GM18519 (cell line): ENCODE data around the gene CDH18.

Source experiments
- ATAC-seq: cut with Tn5 transposase; IDR thresholded peaks from one replicate; pipeline ENCODE4 v1.9.1; 2021; ENCODE audit warnings: mild to moderate bottlenecking, moderate library complexity; ENCODE audit not compliant: unreplicated experiment, low FRiP score

Gene CDH18

DNA sequence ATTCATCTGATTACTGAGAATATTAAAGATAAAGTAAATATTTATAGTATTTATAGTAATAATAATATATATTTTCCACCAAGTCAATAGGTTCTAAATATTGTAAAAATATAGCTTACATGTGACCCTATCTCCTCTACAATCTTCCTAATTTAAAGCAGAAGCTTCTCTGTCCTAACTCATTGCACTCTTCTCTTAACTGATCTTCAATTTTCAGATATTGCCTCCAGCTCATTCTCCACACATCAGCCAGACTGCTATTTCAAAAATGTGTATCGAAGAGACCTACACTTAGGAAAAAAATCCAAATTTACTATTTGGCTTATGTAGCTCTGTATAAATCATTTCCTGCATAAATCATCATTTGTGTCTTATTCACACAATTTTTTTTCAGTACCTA is 47.8 kb downstream of the CDH18 start:
- no peak for ATAC-seq

DNA sequence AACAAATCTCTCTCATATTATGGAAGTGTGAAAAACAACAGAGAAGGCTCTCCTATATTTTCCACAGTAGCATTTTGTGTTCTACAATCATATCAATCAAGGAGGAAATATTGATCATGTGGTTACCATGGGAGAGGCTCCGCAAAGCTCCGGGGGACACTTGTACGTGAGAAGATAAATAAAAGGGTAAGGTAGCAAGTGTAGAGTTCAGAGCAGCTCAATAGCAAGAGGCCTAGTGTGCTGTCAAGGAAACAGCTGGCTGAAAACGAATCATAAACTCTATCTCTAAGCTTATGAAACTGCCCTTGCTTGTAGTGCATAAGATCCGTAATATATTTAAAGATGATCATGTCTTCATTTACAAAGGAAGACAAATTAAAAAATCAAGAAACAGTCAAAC is 57.5 kb downstream of the CDH18 start:
- no peak for ATAC-seq

DNA sequence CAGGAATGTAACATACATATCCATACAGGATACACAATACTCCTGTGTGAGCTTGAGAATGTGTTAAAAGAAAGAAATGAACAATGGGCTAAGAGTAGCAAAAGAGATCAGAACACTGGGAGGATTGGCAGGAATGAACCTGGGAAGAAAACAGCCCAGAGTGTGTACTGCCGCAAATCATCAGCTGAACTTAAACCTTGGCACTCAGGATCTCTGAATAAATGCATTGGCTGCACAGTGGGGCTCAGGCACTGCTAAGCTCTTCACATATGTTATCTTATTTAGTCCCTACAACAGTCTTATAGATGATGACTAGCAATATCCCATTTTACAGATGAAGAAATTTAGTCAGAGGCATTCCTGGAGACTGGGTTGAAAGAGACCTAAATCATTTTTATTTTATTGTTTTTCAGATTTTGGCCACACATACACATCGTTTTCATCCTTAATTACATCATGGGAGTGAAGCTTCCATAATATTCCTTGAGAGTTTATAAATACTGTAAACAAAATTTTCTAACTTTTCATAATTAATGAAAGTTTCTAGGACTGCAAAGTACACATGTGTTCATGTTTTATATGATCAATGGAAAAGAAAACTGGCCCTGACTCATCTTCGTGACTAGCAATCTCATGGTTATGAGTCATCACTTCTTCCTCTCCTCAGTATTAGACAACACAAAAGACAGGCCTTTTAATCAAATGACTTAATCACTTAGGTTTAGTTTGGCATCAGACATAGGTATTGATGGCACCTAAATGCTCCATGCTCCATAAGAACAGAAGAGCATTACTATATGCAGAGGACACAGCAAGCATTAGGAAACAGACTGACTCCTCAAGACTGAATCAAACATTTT is 59.2 kb downstream of the CDH18 start:
- no peak for ATAC-seq

- ATAC-seq: no peak
Measured at GRCh38 chr5:19927919-19928318, 60.1 kb downstream of the CDH18 start.

DNA sequence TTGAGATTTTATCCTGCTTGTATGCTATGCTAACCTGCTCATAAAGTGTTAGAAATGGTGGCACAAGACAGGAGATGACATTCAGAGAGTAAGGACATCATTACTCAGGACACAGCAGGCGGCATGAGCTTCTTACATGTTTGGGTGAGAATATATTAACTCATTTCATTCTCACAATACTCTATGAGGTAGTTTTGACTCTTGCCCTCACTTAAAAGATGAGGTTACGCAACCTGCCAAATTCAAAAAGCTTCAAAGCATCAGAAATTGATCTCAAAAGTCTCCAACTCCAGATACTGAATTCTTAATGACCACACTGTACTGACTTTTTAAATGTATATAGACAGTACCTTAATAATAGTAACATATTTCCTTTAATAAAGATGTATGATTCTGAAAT is 60.8 kb downstream of the CDH18 start:
- no peak for ATAC-seq

- no peak for ATAC-seq
Measured at GRCh38 chr5:19923742-19924141, 64.3 kb downstream of the CDH18 start.

- ATAC-seq: no peak
Measured at GRCh38 chr5:19920761-19921160, 67.2 kb downstream of the CDH18 start.

GRCh38 chr5:19918780-19919179 is 69.2 kb downstream of the CDH18 start:
- no peak for ATAC-seq

- no peak for ATAC-seq
Measured at GRCh38 chr5:19917588-19918122, 70.3 kb downstream of the CDH18 start.

GRCh38 chr5:19910136-19910535 is 77.9 kb downstream of the CDH18 start:
- ATAC-seq: no peak

GRCh38 chr5:19904766-19905165 is 83.2 kb downstream of the CDH18 start:
- no peak for ATAC-seq

DNA sequence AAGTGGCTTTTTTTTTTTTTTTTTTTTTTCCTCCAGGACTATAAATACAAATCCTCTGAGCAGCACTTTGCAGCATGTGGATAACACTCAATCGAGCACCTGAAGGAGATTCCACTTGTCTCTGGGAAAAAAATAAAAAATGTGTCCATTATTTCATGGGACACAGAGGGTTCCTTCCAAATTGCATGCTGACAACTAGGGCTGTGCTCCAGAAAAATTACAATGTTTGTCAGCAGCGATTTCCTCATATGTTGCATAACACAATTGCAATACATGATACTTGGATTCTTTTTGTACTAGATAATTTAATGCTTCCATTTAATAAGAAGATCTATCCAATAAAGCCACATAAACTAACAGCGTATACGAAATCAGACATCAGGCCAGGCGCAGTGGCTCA is 84.4 kb downstream of the CDH18 start:
- ATAC-seq: no peak

DNA sequence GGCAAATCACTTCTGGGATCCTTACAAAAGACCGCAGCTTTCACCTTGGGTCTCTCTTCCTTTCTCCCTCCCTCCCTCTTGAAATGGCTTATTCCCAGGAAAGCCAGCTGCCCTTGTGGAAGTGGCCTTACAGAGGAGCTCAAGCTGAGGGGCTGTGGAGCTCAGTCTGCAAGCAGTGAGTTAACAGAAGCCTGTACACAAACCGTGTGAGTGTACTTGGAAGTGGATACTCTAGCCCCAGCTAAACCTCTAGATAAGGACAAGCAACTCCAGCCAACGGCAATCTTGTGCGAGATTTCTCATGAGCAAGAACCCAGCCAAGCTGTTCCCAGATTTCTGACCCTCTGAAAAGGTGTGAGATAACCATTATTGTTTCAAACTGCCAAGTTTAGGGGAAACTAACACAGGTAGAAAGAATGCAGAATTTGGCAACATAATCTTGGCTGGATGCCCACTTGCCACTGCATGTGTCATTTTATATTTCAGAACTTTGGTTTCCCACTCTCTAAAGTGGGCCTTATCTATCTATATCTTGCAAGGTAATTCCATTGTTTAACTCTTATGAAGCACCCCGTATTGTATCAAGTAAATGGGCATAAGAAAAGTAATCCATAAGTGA is 85.6 kb downstream of the CDH18 start:
- no peak for ATAC-seq

DNA sequence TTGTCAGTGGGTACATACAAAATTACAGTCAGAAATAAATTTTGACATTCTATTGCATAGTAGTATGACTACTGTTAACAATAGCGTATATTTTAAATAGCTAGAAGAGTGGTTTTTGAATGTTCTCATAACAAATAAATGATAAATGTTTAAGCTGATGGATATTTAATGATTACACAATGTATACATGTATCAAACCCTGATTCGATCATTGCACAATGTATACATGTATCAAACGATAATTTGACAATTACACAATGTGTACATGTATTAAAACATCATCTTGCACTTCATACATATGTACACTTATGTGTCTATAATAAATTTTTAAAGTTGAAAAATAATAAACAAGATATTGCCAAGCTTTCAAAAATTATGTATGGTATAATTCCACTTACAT is 87.7 kb downstream of the CDH18 start:
- no peak for ATAC-seq

DNA sequence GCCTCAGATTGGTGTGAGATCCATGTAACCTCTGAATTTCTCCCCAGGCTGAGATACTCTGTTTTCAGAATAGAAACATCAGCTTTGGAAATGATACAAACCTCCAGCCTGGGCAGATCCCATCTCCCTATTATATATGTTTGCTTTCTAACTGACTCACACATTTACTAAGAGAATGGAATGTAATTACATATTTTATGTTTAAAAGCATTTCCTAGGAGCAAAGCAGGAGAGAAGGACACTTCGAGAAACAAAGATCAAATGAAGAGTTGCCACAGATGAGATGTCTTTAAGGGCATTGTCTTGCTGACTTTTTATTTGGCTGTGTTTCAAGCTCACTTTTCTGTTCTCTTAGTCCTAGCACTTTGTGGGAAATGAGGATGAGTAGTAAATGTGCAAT is 96.3 kb downstream of the CDH18 start:
- ATAC-seq: no peak

GRCh38 chr5:19886123-19886917 is 101.7 kb downstream of the CDH18 start:
- ATAC-seq: no peak

- no peak for ATAC-seq
Measured at GRCh38 chr5:19885040-19885824, 102.8 kb downstream of the CDH18 start.

- ATAC-seq: no peak
Measured at GRCh38 chr5:19880859-19881436, 107.1 kb downstream of the CDH18 start.

- no peak for ATAC-seq
Measured at GRCh38 chr5:19880458-19880857, 107.5 kb downstream of the CDH18 start.

- ATAC-seq: no peak
Measured at GRCh38 chr5:19874811-19875210, 113.2 kb downstream of the CDH18 start.
